K562 (cell line): Measurements from ENCODE around the gene ZMYM2. TPM values are rescaled to one million over a fixed set of nuclear protein-coding genes. Genes with fewer than 3 reads are reported as not detected.

Experiments used
- ATAC-seq: fragments of 200-7000 bp; cut with Tn5 transposase; 3 replicates; pipeline ENCODE4 v1.9.1; 2020; ENCODE audit warnings: moderate library complexity
- BruUV-seq: library from RNA; stranded (reverse); fragments of 400-500 nt; replicated peaks from 2 replicates; lab custom pipeline; 2021; lab: Mats Ljungman, UMichigan
- CTCF ChIA-PET: fragments of 300-600 bp; formaldehyde crosslinking; extraction: SDS; loops from one replicate; lab custom pipeline; 2021; ENCODE audit warnings: low intra/inter-chr PET ratio; lab: Yijun Ruan, JAX
- POLR2A ChIA-PET: fragments of 300-600, 350-650 bp; sonication (Branson Sonifier 250); formaldehyde crosslinking; extraction: SDS; loops from one replicate; lab custom pipeline; 2021; ENCODE audit warnings: antibody characterized with exemption, inconsistent platforms; lab: Yijun Ruan, JAX
- DNase-seq, 4 experiments: peaks; one replicate each; pipeline versions ENCODE4 v3.0.0 to v3.0.0-alpha.2; 2011 to 2018; ENCODE audit warnings: low spot score in 3 of 4, mixed read lengths in 3 of 4; ENCODE audit errors: extremely low read depth in 1 of 4
- FAIRE-seq: peaks from 2 replicates; lab custom pipeline; 2011; peaks lifted over from hg19 to GRCh38; lab: Jason Lieb, UNC
- H2AFZ ChIP-seq: 2 replicates; pipeline ENCODE4 v1.6.0; 2011; ENCODE audit warnings: low read depth, low read length, control low read depth, inconsistent platforms
- H3K27ac ChIP-seq: fragments of 200-600 bp; 3 replicates; pipeline ENCODE4 v1.8.0; 2011; ENCODE audit warnings: low read depth, mild to moderate bottlenecking, control low read depth, inconsistent platforms, low read length, moderate library complexity, mixed read lengths; ENCODE audit errors: extremely low read depth
- H3K27me3 ChIP-seq, 2 experiments: fragments of 300-600 bp in 1 of 2; 2 replicates in 1 of 2; 3 replicates in 1 of 2; pipeline versions ENCODE4 v1.6.0 to v1.8.0; 2011; ENCODE audit warnings: inconsistent platforms in 2 of 2, low read length in 2 of 2, mild to moderate bottlenecking in 1 of 2, mixed read lengths in 1 of 2, moderate library complexity in 1 of 2; ENCODE audit not compliant: control insufficient read depth in 2 of 2, insufficient read depth in 2 of 2
- H3K36me3 ChIP-seq: fragments of 300-600 bp; 3 replicates; pipeline ENCODE4 v1.8.0; 2011; ENCODE audit warnings: mild to moderate bottlenecking, low read length, inconsistent platforms; ENCODE audit not compliant: control insufficient read depth, insufficient read depth
- H3K4me1 ChIP-seq, 2 experiments: fragments of 200-600 bp in 1 of 2; replicated peaks in 1 of 2; 2 replicates in 1 of 2; 3 replicates in 1 of 2; pipeline versions ENCODE4 v1.5.1 to v1.8.0; 2011; ENCODE audit warnings: inconsistent platforms in 2 of 2, low read length in 2 of 2, mild to moderate bottlenecking in 1 of 2, mixed read lengths in 1 of 2, moderate library complexity in 1 of 2; ENCODE audit not compliant: control insufficient read depth in 2 of 2, insufficient read depth in 2 of 2
- H3K4me2 ChIP-seq: 2 replicates; pipeline ENCODE4 v1.6.1; 2011; ENCODE audit warnings: low read length, control low read depth, inconsistent platforms, mixed read lengths; ENCODE audit not compliant: insufficient read depth
- H3K4me3 ChIP-seq: fragments of 200-600 bp; sonication (generic), shearing (Covaris generic); 2 replicates; pipeline ENCODE4 v1.5.1; 2016; ENCODE audit warnings: control low read depth, inconsistent platforms
- H3K79me2 ChIP-seq: fragments of 200-600 bp; 3 replicates; pipeline ENCODE4 v1.8.0; 2011; ENCODE audit warnings: low read length, inconsistent platforms; ENCODE audit not compliant: control insufficient read depth, insufficient read depth
- H3K9ac ChIP-seq, 2 experiments: 2 replicates each; pipeline versions ENCODE4 v1.6.0 to v1.6.1; 2011; ENCODE audit warnings: low read depth in 2 of 2, low read length in 2 of 2, control low read depth in 1 of 2, inconsistent platforms in 1 of 2, mild to moderate bottlenecking in 1 of 2, mixed read lengths in 1 of 2; ENCODE audit not compliant: insufficient read depth in 1 of 2
- H3K9me1 ChIP-seq: one replicate; pipeline ENCODE4 v1.6.0; 2011; ENCODE audit warnings: inconsistent platforms, mild to moderate bottlenecking, low read length, moderate library complexity; ENCODE audit not compliant: control insufficient read depth, insufficient read depth
- H3K9me3 ChIP-seq: replicated peaks from 2 replicates; pipeline ENCODE4 v1.5.1; 2011; ENCODE audit warnings: low read depth, low read length, inconsistent platforms; ENCODE audit not compliant: control insufficient read depth, insufficient read depth
- H4K20me1 ChIP-seq: replicated peaks from 2 replicates; pipeline ENCODE4 v1.6.1; 2011; ENCODE audit warnings: low read length, inconsistent platforms, mixed read lengths; ENCODE audit not compliant: control insufficient read depth, insufficient read depth
- CHD4 ChIP-seq: fragments of 200-600 bp; sonication (generic); IDR thresholded peaks from 3 replicates; pipeline ENCODE4 v1.6.1; 2012; ENCODE audit warnings: low read depth, mild to moderate bottlenecking, mixed read lengths, low read length, inconsistent platforms; ENCODE audit not compliant: insufficient read depth, insufficient replicate concordance, poor library complexity, severe bottlenecking
- DPF2 ChIP-seq: fragments of 450-650 bp; IDR thresholded peaks from 2 replicates; pipeline ENCODE4 v1.6.1; 2016
- ETV1 ChIP-seq: fragments of 450-650 bp; conservative IDR thresholded peaks from 2 replicates; pipeline ENCODE4 v1.6.1; 2016; ENCODE audit warnings: missing genetic modification characterization, control low read depth, low read depth, missing compliant biosample characterization
- HSF4 ChIP-seq: fragments of 250-450 bp; sonication (Bioruptor Pico); IDR thresholded peaks from 2 replicates; pipeline ENCODE4 v2.1.2; 2022; ENCODE audit warnings: mild to moderate bottlenecking, moderate library complexity, borderline replicate concordance
- MTA3 ChIP-seq: fragments of 450-650 bp; formaldehyde crosslinking; IDR thresholded peaks from 2 replicates; pipeline ENCODE4 v1.6.1; 2017; ENCODE audit warnings: mild to moderate bottlenecking, borderline replicate concordance
- NFRKB ChIP-seq: fragments of 450-650 bp; IDR thresholded peaks from 2 replicates; pipeline ENCODE4 v1.6.1; 2016; ENCODE audit warnings: low read depth
- NFXL1 ChIP-seq: fragments of 450-650 bp; formaldehyde crosslinking; IDR thresholded peaks from 2 replicates; pipeline ENCODE4 v1.4.0; 2021; ENCODE audit warnings: mild to moderate bottlenecking
- PTRF ChIP-seq: fragments of 450-650 bp; IDR thresholded peaks from 2 replicates; pipeline ENCODE4 v1.6.1; 2016; ENCODE audit warnings: mild to moderate bottlenecking, missing genetic modification characterization, missing compliant biosample characterization
- RBFOX2 ChIP-seq: fragments of 200-400 bp; formaldehyde crosslinking; IDR thresholded peaks from 2 replicates; pipeline ENCODE4 v1.6.1; 2017; ENCODE audit warnings: low read depth, mild to moderate bottlenecking, low read length, moderate library complexity
- SAP30 ChIP-seq: fragments of 200-600 bp; sonication (generic); IDR thresholded peaks from 2 replicates; pipeline ENCODE4 v1.6.1; 2012; ENCODE audit warnings: borderline replicate concordance, low read depth, mild to moderate bottlenecking, moderate library complexity, low read length, control low read depth, inconsistent platforms; ENCODE audit not compliant: insufficient read depth, poor library complexity, severe bottlenecking
- SMARCE1 ChIP-seq: fragments of 450-650 bp; IDR thresholded peaks from 2 replicates; pipeline ENCODE4 v1.7.1; 2016; ENCODE audit warnings: mild to moderate bottlenecking
- ZC3H11A ChIP-seq: IDR thresholded peaks from 2 replicates; pipeline ENCODE4 v1.6.1; 2012; ENCODE audit warnings: low read depth, low read length, improper control_type of control experiment
- ZNF12 ChIP-seq: sonication (generic); formaldehyde crosslinking; IDR thresholded peaks from 2 replicates; pipeline ENCODE4 v1.4.0; 2020; ENCODE audit warnings: mild to moderate bottlenecking, missing genetic modification reagents
- ZNF197 ChIP-seq: fragments of 200-800 bp; sonication (Bioruptor generic); IDR thresholded peaks from 2 replicates; pipeline ENCODE4 v1.6.1; 2016; ENCODE audit warnings: low read depth, missing genetic modification characterization, missing compliant biosample characterization
- ZNF232 ChIP-seq: sonication (generic); formaldehyde crosslinking; IDR thresholded peaks from 2 replicates; pipeline ENCODE4 v1.8.0; 2022; ENCODE audit warnings: mild to moderate bottlenecking, missing genetic modification reagents
- ZNF57 ChIP-seq: fragments of 450-650 bp; formaldehyde crosslinking; IDR thresholded peaks from 2 replicates; pipeline ENCODE4 v1.4.0; 2020; ENCODE audit warnings: mild to moderate bottlenecking, moderate library complexity
- WGBS: fragments of 100-300 bp; shearing (Covaris generic); methylation state at CpG from one replicate; pipeline ENCODE4 v1.1.6; 2016; ENCODE audit warnings: low coverage, mixed read lengths; ENCODE audit not compliant: insufficient coverage; ENCODE audit errors: missing lambda C conversion rate; 5-methylcytosine and 5-hydroxymethylcytosine counted together
- in situ Hi-C: fragments of 300-500 bp; cut with MboI; formaldehyde crosslinking; loops from 4 replicates; pipeline ENCODE4 v1.15.0; 2018; ENCODE audit warnings: inconsistent platforms, mixed read lengths
- intact Hi-C: fragments of 100-400 bp; cut with micrococcal nuclease; formaldehyde crosslinking; loops from 2 replicates; pipeline ENCODE4 v1.14.2; 2022
- polyA plus RNA-seq, 8 experiments: library from polyadenylated mRNA; depleted of rRNA in 4 of 8; stranded (reverse) in 5 of 8; unstranded in 3 of 8; fragments of >200 nt; fragmentation: Nextera tagmentation in 2 of 8; fragmentation: Illumina TruSeq in 1 of 8; extraction: Ambion mirVana in 2 of 8; extraction: Trizol in 1 of 8; gene quantifications; 2 replicates each; pipeline versions ENCODE4 v1.2.1 to v1.2.3, GENCODE V29; 2011 to 2014; ENCODE audit warnings: inconsistent platforms in 1 of 8, missing spikeins in 1 of 8
- total RNA-seq, 7 experiments: library from RNA; depleted of rRNA in 6 of 7; stranded (reverse); fragments of >200 nt in 6 of 7; fragmentation: Illumina TruSeq in 2 of 7; extraction: Trizol in 2 of 7; gene quantifications; 2 replicates each; pipeline versions ENCODE4 v1.2.1 to v1.2.3, GENCODE V29; 2011 to 2021; ENCODE audit warnings: low replicate concordance in 1 of 7
- TF ChIP-seq, protein P1 (sequence below): fragments of 250-450 bp; sonication (Bioruptor Pico); IDR thresholded peaks from 2 replicates; pipeline ENCODE4 v1.6.1; 2021; ENCODE audit warnings: mild to moderate bottlenecking
- TF ChIP-seq, protein P2 (sequence below): sonication (generic); formaldehyde crosslinking; IDR thresholded peaks from 2 replicates; pipeline ENCODE4 v1.8.1; 2022; ENCODE audit warnings: missing genetic modification reagents
- TF ChIP-seq, protein P3 (sequence below): fragments of 450-650 bp; IDR thresholded peaks from 2 replicates; pipeline ENCODE4 v1.6.1; 2017; ENCODE audit warnings: antibody characterized with exemption

ZMYM2 gene
- total and polyA plus RNA-seq, 9 of the 15 experiments (the other 6 are each of a cell fraction or from before 2014, with no cell fraction given) = 5.0 to 48.8 (median 26.8) TPM

DNA sequence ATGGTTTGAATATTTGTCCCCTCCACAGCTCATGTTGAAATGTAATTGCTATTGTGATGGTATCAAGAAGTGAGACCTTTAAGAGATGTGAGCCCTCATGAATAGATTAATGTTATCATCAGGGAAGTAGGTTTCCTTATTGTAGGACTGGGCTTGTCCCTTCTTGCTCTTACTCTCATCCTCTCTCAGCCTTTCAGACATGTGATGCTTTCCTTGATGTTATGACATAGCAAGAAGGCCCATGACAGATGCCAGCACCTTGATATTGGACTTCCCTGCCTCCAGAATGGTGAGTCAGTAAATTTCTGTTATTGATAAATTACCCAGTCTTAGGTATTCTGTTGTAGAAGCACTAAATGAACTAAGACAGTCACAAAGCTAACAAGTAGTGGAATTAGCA, 5.7 kb upstream of the ZMYM2 start (continued):
- TF ChIP-seq ZNF232 (no peak), RBFOX2 (no peak), MTA3 (no peak), SMARCE1 (no peak), ZNF197 (CRISPR knock-in tag) (no peak)
- TF ChIP-seq, protein P1, sequence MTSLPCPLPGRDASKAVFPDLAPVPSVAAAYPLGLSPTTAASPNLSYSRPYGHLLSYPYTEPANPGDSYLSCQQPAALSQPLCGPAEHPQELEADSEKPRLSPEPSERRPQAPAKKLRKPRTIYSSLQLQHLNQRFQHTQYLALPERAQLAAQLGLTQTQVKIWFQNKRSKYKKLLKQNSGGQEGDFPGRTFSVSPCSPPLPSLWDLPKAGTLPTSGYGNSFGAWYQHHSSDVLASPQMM (CRISPR knock-in tag) = no peak
- TF ChIP-seq, all 486 proteins: peak for 0

DNA sequence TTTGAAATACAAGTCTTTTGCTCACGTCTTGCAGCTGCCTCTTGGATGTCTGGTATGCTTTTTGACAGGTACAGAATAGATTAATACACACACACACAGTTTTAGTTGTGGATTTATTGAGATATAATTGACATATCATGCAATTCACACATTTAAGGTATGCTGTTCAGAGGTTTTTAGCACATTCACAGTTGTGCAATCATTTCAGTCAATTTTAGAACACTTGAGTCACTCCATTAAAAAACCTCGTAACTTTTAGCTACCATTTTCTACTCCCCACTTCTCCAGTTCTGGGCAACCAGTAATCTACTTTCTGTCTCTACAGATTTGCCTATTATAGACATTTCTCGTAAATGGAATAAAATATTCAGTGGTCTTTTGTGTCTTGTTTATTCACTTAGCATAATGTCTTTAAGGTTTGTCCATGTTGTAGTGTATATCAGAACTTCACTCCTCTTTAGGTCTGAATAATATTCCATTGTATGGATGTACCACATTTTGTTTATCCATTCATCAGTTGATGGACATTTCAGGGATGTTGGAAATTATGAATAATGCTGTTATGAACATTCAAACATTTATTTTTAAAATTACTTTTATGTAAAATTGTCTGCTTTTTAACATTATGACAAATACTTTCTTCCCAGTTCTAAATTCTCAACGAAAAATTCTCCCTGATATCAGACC, 2.5 kb upstream of the ZMYM2 start:
- no peak for DNase-seq
- Histone ChIP-seq H3K4me3 (no peak overlapping the region), H3K79me2 (peaks cover 18% of the 10 kb centered on the region), H3K27ac (no peak overlapping the region), H3K9me3 (no peaks in the 10 kb centered on the region), H4K20me1 (no peaks in the 10 kb centered on the region), H2AFZ (no peak overlapping the region), H3K4me1 (peaks cover 0 to 14% of the 10 kb centered on the region in 2 experiments; a peak in 2 of 5 replicates), H3K9ac (no peak overlapping the region), H3K9me1 (no peaks in the 10 kb centered on the region), H3K36me3 (peaks cover 6% of the 10 kb centered on the region), H3K4me2 (no peak overlapping the region), H3K27me3 (no peaks in the 10 kb centered on the region)
- WGBS = 44% methylated on average over 4 of the region's 4 CpGs
- in situ Hi-C loops (no loop called here), intact Hi-C loops (no loop called here)
- BruUV-seq = no TSS peak
- ChIA-PET CTCF (no interaction called here), POLR2A (interaction anchor here (0.8 kb wide), 1 partner anchor 13 kb away, joined by 3 read pairs; no protein-coding TSS in a partner anchor)
- no peak for FAIRE-seq
- no peak for ATAC-seq
- TF ChIP-seq ZNF12 (CRISPR knock-in tag) (no peak), HSF4 (no peak), NFRKB (no peak), ZNF57 (CRISPR knock-in tag) (no peak), NFXL1 (CRISPR knock-in tag) (no peak), ETV1 (tag) (no peak), CHD4 (no peak), ZC3H11A (no peak), PTRF (tag) (no peak), SAP30 (no peak), DPF2 (no peak)
- TF ChIP-seq, protein P2, sequence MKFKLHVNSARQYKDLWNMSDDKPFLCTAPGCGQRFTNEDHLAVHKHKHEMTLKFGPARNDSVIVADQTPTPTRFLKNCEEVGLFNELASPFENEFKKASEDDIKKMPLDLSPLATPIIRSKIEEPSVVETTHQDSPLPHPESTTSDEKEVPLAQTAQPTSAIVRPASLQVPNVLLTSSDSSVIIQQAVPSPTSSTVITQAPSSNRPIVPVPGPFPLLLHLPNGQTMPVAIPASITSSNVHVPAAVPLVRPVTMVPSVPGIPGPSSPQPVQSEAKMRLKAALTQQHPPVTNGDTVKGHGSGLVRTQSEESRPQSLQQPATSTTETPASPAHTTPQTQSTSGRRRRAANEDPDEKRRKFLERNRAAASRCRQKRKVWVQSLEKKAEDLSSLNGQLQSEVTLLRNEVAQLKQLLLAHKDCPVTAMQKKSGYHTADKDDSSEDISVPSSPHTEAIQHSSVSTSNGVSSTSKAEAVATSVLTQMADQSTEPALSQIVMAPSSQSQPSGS = no peak
- TF ChIP-seq, protein P3, sequence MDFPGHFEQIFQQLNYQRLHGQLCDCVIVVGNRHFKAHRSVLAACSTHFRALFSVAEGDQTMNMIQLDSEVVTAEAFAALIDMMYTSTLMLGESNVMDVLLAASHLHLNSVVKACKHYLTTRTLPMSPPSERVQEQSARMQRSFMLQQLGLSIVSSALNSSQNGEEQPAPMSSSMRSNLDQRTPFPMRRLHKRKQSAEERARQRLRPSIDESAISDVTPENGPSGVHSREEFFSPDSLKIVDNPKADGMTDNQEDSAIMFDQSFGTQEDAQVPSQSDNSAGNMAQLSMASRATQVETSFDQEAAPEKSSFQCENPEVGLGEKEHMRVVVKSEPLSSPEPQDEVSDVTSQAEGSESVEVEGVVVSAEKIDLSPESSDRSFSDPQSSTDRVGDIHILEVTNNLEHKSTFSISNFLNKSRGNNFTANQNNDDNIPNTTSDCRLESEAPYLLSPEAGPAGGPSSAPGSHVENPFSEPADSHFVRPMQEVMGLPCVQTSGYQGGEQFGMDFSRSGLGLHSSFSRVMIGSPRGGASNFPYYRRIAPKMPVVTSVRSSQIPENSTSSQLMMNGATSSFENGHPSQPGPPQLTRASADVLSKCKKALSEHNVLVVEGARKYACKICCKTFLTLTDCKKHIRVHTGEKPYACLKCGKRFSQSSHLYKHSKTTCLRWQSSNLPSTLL = no peak
